Subcutaneous adipose tissue (tissue), 4 donors: ENCODE measurements around the gene DCTN2. TPM values are rescaled to one million over a fixed set of nuclear protein-coding genes. Genes with fewer than 3 reads are reported as not detected.

Experiments used
- CTCF ChIP-seq: fragments of 450-650 bp; IDR thresholded peaks from one replicate; pipeline ENCODE4 v1.5.1; 2016; ENCODE audit warnings: low read depth, mild to moderate bottlenecking, control low read depth, antibody characterized with exemption, moderate library complexity
- total RNA-seq, 4 donors: library from RNA; depleted of rRNA; stranded (reverse); fragments of >200 nt; gene quantifications; one replicate each; pipeline ENCODE4 v1.1.0, GENCODE V29; 2016

DCTN2 gene
- total RNA-seq, 4 donors from 2014 or later, result 78.6 to 161 (median 131) TPM

GRCh38 chr12:57586832-57587429, 39.9 kb upstream of the DCTN2 start:
- no peak for TF ChIP-seq CTCF

GRCh38 chr12:57586128-57586527, 39.1 kb upstream of the DCTN2 start:
- no peak for TF ChIP-seq CTCF

- no peak for TF ChIP-seq CTCF
Measured at GRCh38 chr12:57585156-57585555, 38.2 kb upstream of the DCTN2 start.

GRCh38 chr12:57584690-57585089, 37.7 kb upstream of the DCTN2 start:
- TF ChIP-seq CTCF, result no peak

- TF ChIP-seq CTCF, result no peak
Measured at GRCh38 chr12:57584050-57584449, 37.1 kb upstream of the DCTN2 start.

GRCh38 chr12:57583008-57583831, 36.2 kb upstream of the DCTN2 start:
- no peak for TF ChIP-seq CTCF

GRCh38 chr12:57582440-57582839, 35.4 kb upstream of the DCTN2 start:
- no peak for TF ChIP-seq CTCF
